Measurements from ENCODE around the gene CDC45. TPM values are rescaled to one million over a fixed set of nuclear protein-coding genes. Genes with fewer than 3 reads are reported as not detected.
"Not testable (repeated sequence)": the region's sequence is repeated elsewhere in the genome, so short reads cannot be mapped to it uniquely, and the experiment has no call there.

CDC45 gene
- total RNA-seq, 1 donor from 2014 or later: 0.82 TPM

- DNase-seq (ENCODE audit: low spot score in 2 of 2); FAIRE-seq: not testable (repeated sequence)
These were observed 68.7 kb downstream of the CDC45 start for GRCh38 chr22:19548427-19548826.

GRCh38 chr22:19548964-19549363 lies 69.2 kb downstream of the CDC45 start:
- DNase-seq (ENCODE audit: low spot score in 2 of 2) (no peak), FAIRE-seq (no peak)

- DNase-seq (ENCODE audit: low spot score in 2 of 2) (no peak), FAIRE-seq (no peak)
These were observed 69.7 kb downstream of the CDC45 start for GRCh38 chr22:19549428-19549827.

GRCh38 chr22:19550382-19550781 lies 70.7 kb downstream of the CDC45 start:
- FAIRE-seq (no peak), DNase-seq (ENCODE audit: low spot score in 2 of 2) (no peak)

GRCh38 chr22:19553201-19553600 lies 73.5 kb downstream of the CDC45 start:
- DNase-seq (ENCODE audit: low spot score in 2 of 2): no peak

GRCh38 chr22:19554834-19555404 lies 75.2 kb downstream of the CDC45 start:
- FAIRE-seq (no peak), DNase-seq (ENCODE audit: low spot score in 2 of 2) (no peak)

More at GRCh38 chr22:19553201-19553600, 73.5 kb downstream of the CDC45 start:
- FAIRE-seq: no peak

GRCh38 chr22:19555651-19556050 lies 75.9 kb downstream of the CDC45 start:
- DNase-seq (ENCODE audit: low spot score in 2 of 2): no peak
- FAIRE-seq: no peak

GRCh38 chr22:19556963-19557545 lies 77.3 kb downstream of the CDC45 start:
- DNase-seq (ENCODE audit: low spot score in 2 of 2) (no peak), FAIRE-seq (no peak)

GRCh38 chr22:19559324-19559811 lies 79.6 kb downstream of the CDC45 start:
- no peak for FAIRE-seq
- no peak for DNase-seq (ENCODE audit: low spot score in 2 of 2)

GRCh38 chr22:19559956-19560355 lies 80.2 kb downstream of the CDC45 start:
- FAIRE-seq: no peak
- no peak for DNase-seq (ENCODE audit: low spot score in 2 of 2)

- FAIRE-seq: no peak
These were observed 85.9 kb downstream of the CDC45 start for GRCh38 chr22:19565382-19566278.

GRCh38 chr22:19566279-19567156 lies 86.8 kb downstream of the CDC45 start:
- no peak for DNase-seq (ENCODE audit: low spot score in 2 of 2)
- no peak for FAIRE-seq

More at GRCh38 chr22:19565382-19566278, 85.9 kb downstream of the CDC45 start:
- no peak for DNase-seq (ENCODE audit: low spot score in 2 of 2)

GRCh38 chr22:19567157-19568009 lies 87.7 kb downstream of the CDC45 start:
- DNase-seq (ENCODE audit: low spot score in 2 of 2) (no peak), FAIRE-seq (no peak)

- FAIRE-seq (no peak), DNase-seq (ENCODE audit: low spot score in 2 of 2) (no peak)
These were observed 88.9 kb downstream of the CDC45 start for GRCh38 chr22:19568337-19569275.

GRCh38 chr22:19569276-19569640 lies 89.5 kb downstream of the CDC45 start:
- no peak for DNase-seq (ENCODE audit: low spot score in 2 of 2)
- no peak for FAIRE-seq

- no peak for DNase-seq (ENCODE audit: low spot score in 2 of 2)
- no peak for FAIRE-seq
These were observed 90.3 kb downstream of the CDC45 start for GRCh38 chr22:19569976-19570375.
